Measurements from ENCODE around the gene CNOT1. TPM values are rescaled to one million over a fixed set of nuclear protein-coding genes. Genes with fewer than 3 reads are reported as not detected.

Gene CNOT1
- total RNA-seq, 2 experiments from 2014 or later, result 164 to 184 TPM

DNA sequence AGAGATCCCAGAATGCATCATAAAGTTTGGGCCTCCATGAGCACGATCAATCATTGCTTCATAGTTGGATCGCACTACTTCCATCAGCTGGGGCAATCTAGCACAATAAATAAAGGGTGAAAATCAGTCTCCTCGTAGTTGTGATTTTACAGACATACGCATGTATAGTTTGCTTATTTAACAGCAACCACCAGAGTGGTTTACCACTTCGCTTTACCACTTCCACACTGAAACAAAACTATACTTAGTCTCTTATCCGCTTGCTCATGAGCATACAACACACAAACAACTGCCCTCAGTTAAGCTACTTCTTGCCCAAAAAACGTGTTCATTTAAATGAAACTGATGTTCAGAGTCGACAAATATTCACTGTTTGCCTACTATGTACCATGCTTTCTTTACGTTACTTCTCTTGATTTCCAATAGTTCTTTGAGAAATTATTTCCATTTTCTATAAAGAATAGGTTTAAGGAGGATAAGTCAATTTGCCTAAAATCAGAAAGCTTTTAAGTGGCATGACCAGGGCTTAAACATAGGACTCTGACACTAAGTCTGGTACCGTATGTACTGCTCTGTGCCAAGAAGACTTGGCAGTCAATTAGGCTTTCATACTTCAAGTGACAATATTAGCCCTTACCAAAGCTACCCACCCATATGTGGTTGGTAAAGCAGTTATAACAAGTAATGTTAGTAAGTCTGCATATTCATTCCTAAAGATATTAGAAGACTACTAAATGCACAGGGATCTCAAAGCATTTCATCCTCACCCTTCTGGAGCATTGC is 92.3 kb downstream of the CNOT1 start:
- TF ChIP-seq, protein P1, sequence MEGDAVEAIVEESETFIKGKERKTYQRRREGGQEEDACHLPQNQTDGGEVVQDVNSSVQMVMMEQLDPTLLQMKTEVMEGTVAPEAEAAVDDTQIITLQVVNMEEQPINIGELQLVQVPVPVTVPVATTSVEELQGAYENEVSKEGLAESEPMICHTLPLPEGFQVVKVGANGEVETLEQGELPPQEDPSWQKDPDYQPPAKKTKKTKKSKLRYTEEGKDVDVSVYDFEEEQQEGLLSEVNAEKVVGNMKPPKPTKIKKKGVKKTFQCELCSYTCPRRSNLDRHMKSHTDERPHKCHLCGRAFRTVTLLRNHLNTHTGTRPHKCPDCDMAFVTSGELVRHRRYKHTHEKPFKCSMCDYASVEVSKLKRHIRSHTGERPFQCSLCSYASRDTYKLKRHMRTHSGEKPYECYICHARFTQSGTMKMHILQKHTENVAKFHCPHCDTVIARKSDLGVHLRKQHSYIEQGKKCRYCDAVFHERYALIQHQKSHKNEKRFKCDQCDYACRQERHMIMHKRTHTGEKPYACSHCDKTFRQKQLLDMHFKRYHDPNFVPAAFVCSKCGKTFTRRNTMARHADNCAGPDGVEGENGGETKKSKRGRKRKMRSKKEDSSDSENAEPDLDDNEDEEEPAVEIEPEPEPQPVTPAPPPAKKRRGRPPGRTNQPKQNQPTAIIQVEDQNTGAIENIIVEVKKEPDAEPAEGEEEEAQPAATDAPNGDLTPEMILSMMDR (IDR thresholded peaks at IDR 0.05), result no peak
- H3K36me3 Mint-ChIP-seq (ENCODE audit: low read depth), result peaks cover 95% of the 10 kb centered on the region
- CTCF ChIA-PET, result no interaction called here

DNA sequence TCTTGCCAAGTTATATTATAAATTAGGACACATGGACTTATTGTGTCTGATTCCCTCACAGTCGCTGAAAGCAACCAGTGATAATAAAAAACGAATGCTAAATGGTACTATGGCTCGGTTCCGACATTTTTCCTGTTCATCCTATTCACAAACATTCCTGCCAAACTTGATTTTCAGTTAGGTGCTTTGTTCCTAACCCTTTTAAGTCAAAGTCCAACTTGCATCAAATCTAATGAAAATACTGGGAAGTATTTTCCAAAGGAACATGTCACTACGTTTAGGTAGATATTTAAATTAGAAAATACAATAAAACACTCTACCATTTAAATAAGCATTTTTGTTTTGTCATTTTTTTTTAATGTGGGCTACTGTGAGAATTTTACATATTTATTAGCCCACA is 93.3 kb downstream of the CNOT1 start:
- Histone ChIP-seq H3K27ac (ENCODE audit: low read depth in 1 of 2, low read length in 2 of 2) (no peak overlapping the region), H3K27me3 (ENCODE audit: control insufficient read depth in 1 of 2, insufficient read depth in 2 of 2, low read length in 2 of 2) (no peaks in the 10 kb centered on the region), H3K9me3 (ENCODE audit: control insufficient read depth in 1 of 2, insufficient read depth in 1 of 2, low read length in 2 of 2) (no peaks in the 10 kb centered on the region), H3K4me3 (ENCODE audit: low read length) (no peak overlapping the region), H3K4me1 (ENCODE audit: insufficient read depth, low read length) (no peaks in the 10 kb centered on the region), H3K36me3 (ENCODE audit: insufficient read depth, low read length) (peaks cover 98% of the 10 kb centered on the region)
- intact Hi-C loops (cut with DNase I, micrococcal nuclease), result no loop called here
- Mint-ChIP-seq H3K27ac (no peak overlapping the region), H3K4me1 (ENCODE audit: low read depth) (no peaks in the 10 kb centered on the region), H3K36me3 (ENCODE audit: low read depth) (peaks cover 95% of the 10 kb centered on the region), H3K27me3 (no peaks in the 10 kb centered on the region), H3K4me3 (no peak overlapping the region), H3K9me3 (no peaks in the 10 kb centered on the region)
- no peak for DNase-seq
- ATAC-seq (ENCODE audit: poor library complexity), result no peak
- TF ChIP-seq, protein P1 (IDR thresholded peaks at IDR 0.05), result no peak
- ChIA-PET POLR2A (no interaction called here), CTCF (no interaction called here)

More for the DNA sequence above, 92.3 kb downstream of the CNOT1 start:
- no peaks in the 10 kb centered on the region for H3K9me3 ChIP-seq (ENCODE audit: control insufficient read depth in 1 of 2, insufficient read depth in 1 of 2, low read length in 2 of 2)
- ATAC-seq (ENCODE audit: poor library complexity), result no peak
- no peaks in the 10 kb centered on the region for H3K27me3 ChIP-seq (ENCODE audit: control insufficient read depth in 1 of 2, insufficient read depth in 2 of 2, low read length in 2 of 2)
- H3K36me3 ChIP-seq (ENCODE audit: insufficient read depth, low read length), result peaks cover 97% of the 10 kb centered on the region
- Mint-ChIP-seq H3K27ac (no peak overlapping the region), H3K4me1 (ENCODE audit: low read depth) (no peaks in the 10 kb centered on the region), H3K9me3 (no peaks in the 10 kb centered on the region), H3K4me3 (no peak overlapping the region), H3K27me3 (no peaks in the 10 kb centered on the region)
- H3K4me1 ChIP-seq (ENCODE audit: insufficient read depth, low read length), result no peaks in the 10 kb centered on the region
- H3K27ac ChIP-seq (ENCODE audit: low read depth in 1 of 2, low read length in 2 of 2), result no peak overlapping the region
- intact Hi-C loops (cut with DNase I, micrococcal nuclease), result no loop called here
- POLR2A ChIA-PET, result interaction anchor here (0.7 kb wide), 1 partner anchor 90 kb away, joined by 3 read pairs; no protein-coding TSS in a partner anchor
- no peak overlapping the region for H3K4me3 ChIP-seq (ENCODE audit: low read length)
- peak in 1 of 14 experiments; percentile 2 for DNase-seq

DNA sequence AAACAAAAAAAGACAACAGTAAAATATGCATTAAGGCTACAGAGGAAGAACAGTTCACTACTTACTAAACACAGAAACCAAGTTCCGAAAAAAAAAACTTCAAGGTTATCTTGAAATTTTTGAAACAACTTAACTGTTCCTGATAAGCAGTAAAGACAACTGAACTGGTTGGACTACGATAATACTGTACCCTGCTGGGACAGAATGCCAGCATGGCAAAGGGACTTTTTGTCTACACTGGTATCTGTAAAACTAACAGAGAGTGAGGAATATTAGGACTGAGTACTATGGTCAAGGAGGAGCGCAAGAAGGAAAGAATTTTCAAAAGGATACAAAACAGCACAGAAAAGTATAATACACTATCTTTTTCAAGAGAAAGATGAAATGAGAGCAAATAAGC is 94.5 kb downstream of the CNOT1 start:
- TF ChIP-seq, protein P1 (IDR thresholded peaks at IDR 0.05), result no peak
- H3K4me1 Mint-ChIP-seq (ENCODE audit: low read depth), result no peaks in the 10 kb centered on the region
- peak overlapping the region; percentile 13 for H3K27ac Mint-ChIP-seq
- CTCF ChIA-PET, result no interaction called here
- H3K4me3 Mint-ChIP-seq, result no peak overlapping the region
- POLR2A ChIA-PET, result no interaction called here
- DNase-seq (no peak), ATAC-seq (ENCODE audit: poor library complexity) (no peak)
- H3K27me3 Mint-ChIP-seq, result no peaks in the 10 kb centered on the region
- H3K36me3 Mint-ChIP-seq (ENCODE audit: low read depth), result peaks cover 96% of the 10 kb centered on the region
- H3K36me3 ChIP-seq (ENCODE audit: insufficient read depth, low read length), result peaks cover 98% of the 10 kb centered on the region
- no peaks in the 10 kb centered on the region for H3K9me3 ChIP-seq (ENCODE audit: control insufficient read depth in 1 of 2, insufficient read depth in 1 of 2, low read length in 2 of 2)
- H3K9me3 Mint-ChIP-seq, result no peaks in the 10 kb centered on the region
- no peaks in the 10 kb centered on the region for H3K27me3 ChIP-seq (ENCODE audit: control insufficient read depth in 1 of 2, insufficient read depth in 2 of 2, low read length in 2 of 2)
- no peak overlapping the region for H3K4me3 ChIP-seq (ENCODE audit: low read length)
- no peaks in the 10 kb centered on the region for H3K4me1 ChIP-seq (ENCODE audit: insufficient read depth, low read length)
- intact Hi-C loops (cut with DNase I, micrococcal nuclease), result no loop called here
- no peak overlapping the region for H3K27ac ChIP-seq (ENCODE audit: low read depth in 1 of 2, low read length in 2 of 2)

All from CD4-positive, alpha-beta T cell (primary cell).